Islet of Langerhans (tissue), 1 donor: Measurements from ENCODE around the gene CARS1.

ENCODE experiments used
- FAIRE-seq: peaks from one replicate; lab custom pipeline; 2011; peaks lifted over from hg19 to GRCh38; lab: Jason Lieb, UNC

CARS1 gene

GRCh38 chr11:3057069-3057963, at the start of gene CARS1:
TSS of gene CARS1 (minus strand) at chr11:3057423. CDS start at chr11:3057367, 56 bp downstream.
- no peak for FAIRE-seq

GRCh38 chr11:3105791-3106735, 48.8 kb upstream of the CARS1 start:
- FAIRE-seq = no peak

GRCh38 chr11:3104961-3105790, 48.0 kb upstream of the CARS1 start:
- no peak for FAIRE-seq

- no peak for FAIRE-seq
Observed at GRCh38 chr11:3104051-3104714, 47.0 kb upstream of the CARS1 start.

- FAIRE-seq = no peak
Observed at GRCh38 chr11:3103076-3103475, 45.9 kb upstream of the CARS1 start.

- no peak for FAIRE-seq
Observed at GRCh38 chr11:3102641-3102921, 45.4 kb upstream of the CARS1 start.

- FAIRE-seq = no peak
Observed at GRCh38 chr11:3101921-3102640, 44.9 kb upstream of the CARS1 start.

- FAIRE-seq = no peak
Observed at GRCh38 chr11:3099178-3099577, 42.0 kb upstream of the CARS1 start.

GRCh38 chr11:3096909-3097530, 39.8 kb upstream of the CARS1 start:
- no peak for FAIRE-seq

GRCh38 chr11:3095712-3096361, 38.6 kb upstream of the CARS1 start:
- no peak for FAIRE-seq

GRCh38 chr11:3094223-3094824, 37.1 kb upstream of the CARS1 start:
- FAIRE-seq = no peak

GRCh38 chr11:3093281-3094191, 36.3 kb upstream of the CARS1 start:
- no peak for FAIRE-seq

- FAIRE-seq = no peak
Observed at GRCh38 chr11:3092603-3093141, 35.4 kb upstream of the CARS1 start.

GRCh38 chr11:3091846-3092602, 34.8 kb upstream of the CARS1 start:
- FAIRE-seq = no peak

GRCh38 chr11:3091081-3091845, 34.0 kb upstream of the CARS1 start:
- no peak for FAIRE-seq

- no peak for FAIRE-seq
Observed at GRCh38 chr11:3090096-3090901, 33.1 kb upstream of the CARS1 start.
